GM23338 (cell line): ENCODE results near the gene CEP95. TPM values are rescaled to one million over a fixed set of nuclear protein-coding genes. Genes with fewer than 3 reads are reported as not detected.

Experiments used
- ATAC-seq: fragments of 200-7000 bp; cut with Tn5 transposase; 3 replicates; pipeline ENCODE4 v1.9.1; 2020
- DNase-seq: peaks from one replicate; pipeline ENCODE4 v3.0.0-alpha.2; 2015; ENCODE audit warnings: low spot score
- H2AFZ ChIP-seq: fragments of 200-600 bp; sonication (generic); 2 replicates; pipeline ENCODE4 v1.8.0; 2016; ENCODE audit warnings: antibody characterized with exemption, mild to moderate bottlenecking, moderate library complexity
- H3F3A ChIP-seq: fragments of 200-600 bp; sonication (generic); replicated peaks from 2 replicates; pipeline ENCODE4 v1.8.0; 2017; ENCODE audit warnings: antibody characterized with exemption, mixed run types, low read depth
- H3K27ac ChIP-seq: fragments of 200-600 bp; sonication (generic); 2 replicates; pipeline ENCODE4 v1.6.1; 2016; ENCODE audit warnings: low read depth
- H3K27me3 ChIP-seq: fragments of 200-600 bp; sonication (generic); 2 replicates; pipeline ENCODE4 v1.8.0; 2016; ENCODE audit warnings: mild to moderate bottlenecking, mixed run types, moderate library complexity; ENCODE audit not compliant: insufficient read depth
- H3K36me3 ChIP-seq: fragments of 200-600 bp; sonication (generic); 2 replicates; pipeline ENCODE4 v1.8.0; 2016; ENCODE audit warnings: mild to moderate bottlenecking; ENCODE audit not compliant: insufficient read depth
- H3K4me1 ChIP-seq: fragments of 200-600 bp; sonication (generic); 2 replicates; pipeline ENCODE4 v1.8.0; 2016; ENCODE audit warnings: mild to moderate bottlenecking, moderate library complexity; ENCODE audit not compliant: insufficient read depth
- H3K4me2 ChIP-seq: fragments of 200-600 bp; sonication (generic); 2 replicates; pipeline ENCODE4 v1.7.1; 2017; ENCODE audit warnings: mixed run types
- H3K4me3 ChIP-seq: fragments of 200-600 bp; sonication (generic); 2 replicates; pipeline ENCODE4 v1.6.1; 2016; ENCODE audit warnings: mixed run types
- H3K79me2 ChIP-seq: fragments of 200-600 bp; sonication (generic); replicated peaks from 2 replicates; pipeline ENCODE4 v1.8.0; 2017; ENCODE audit warnings: mild to moderate bottlenecking; ENCODE audit not compliant: insufficient read depth
- H3K9me2 ChIP-seq: fragments of 200-600 bp; sonication (generic); 2 replicates; pipeline ENCODE4 v1.8.0; 2017; ENCODE audit not compliant: insufficient read depth
- H4K20me1 ChIP-seq: fragments of 200-600 bp; sonication (generic); replicated peaks from 2 replicates; pipeline ENCODE4 v1.8.0; 2017; ENCODE audit warnings: mild to moderate bottlenecking; ENCODE audit not compliant: insufficient read depth
- H3K27ac Mint-ChIP-seq: 2 replicates; pipeline ENCODE4 v1.8.0; 2020; ENCODE audit warnings: inconsistent platforms, mild to moderate bottlenecking, moderate library complexity, mixed read lengths
- H3K27me3 Mint-ChIP-seq: 3 replicates; pipeline ENCODE4 v1.8.0; 2022; ENCODE audit warnings: low read depth, mild to moderate bottlenecking, moderate library complexity, mixed read lengths, inconsistent platforms; ENCODE audit not compliant: insufficient read depth, poor library complexity
- H3K36me3 Mint-ChIP-seq: 3 replicates; pipeline ENCODE4 v1.8.0; 2021; ENCODE audit warnings: low read depth, mild to moderate bottlenecking, inconsistent platforms, moderate library complexity, mixed read lengths
- H3K4me1 Mint-ChIP-seq: 3 replicates; pipeline ENCODE4 v1.8.0; 2020; ENCODE audit warnings: mild to moderate bottlenecking, inconsistent platforms, mixed read lengths
- H3K4me3 Mint-ChIP-seq: 3 replicates; pipeline ENCODE4 v1.8.0; 2021; ENCODE audit warnings: moderate library complexity, mild to moderate bottlenecking, inconsistent platforms, mixed read lengths
- H3K9me3 Mint-ChIP-seq: 3 replicates; pipeline ENCODE4 v1.8.0; 2020; ENCODE audit warnings: moderate library complexity, mild to moderate bottlenecking, inconsistent platforms, mixed read lengths
- CTCF ChIP-seq, 2 experiments: fragments of 200-600 bp in 1 of 2; sonication (generic) in 1 of 2; conservative IDR thresholded peaks; 2 replicates each; pipeline versions ENCODE4 v1.5.1 to v1.6.1; 2016 to 2017; ENCODE audit warnings: antibody characterized with exemption in 2 of 2, low read depth in 2 of 2, mild to moderate bottlenecking in 2 of 2, moderate library complexity in 1 of 2
- POLR2AphosphoS5 ChIP-seq: IDR thresholded peaks from 2 replicates; pipeline ENCODE4 v1.6.1; 2016; ENCODE audit warnings: antibody characterized with exemption, low read depth
- STAT1 ChIP-seq: IDR thresholded peaks from one replicate; pipeline ENCODE4 v1.6.1; 2016; ENCODE audit warnings: antibody characterized with exemption; ENCODE audit not compliant: unreplicated experiment
- ZNF462 ChIP-seq: fragments of 250-450 bp; sonication (Bioruptor Pico); IDR thresholded peaks from 2 replicates; pipeline ENCODE4 v1.5.0; 2020; ENCODE audit warnings: mild to moderate bottlenecking, moderate library complexity
- polyA plus RNA-seq: library from polyadenylated mRNA; unstranded; fragments of >200 nt; fragmentation: Nextera tagmentation; extraction: Ambion mirVana; gene quantifications from 2 replicates; pipeline ENCODE4 v1.2.1, GENCODE V29; 2016
- total RNA-seq: library from RNA; depleted of rRNA; stranded (reverse); fragments of >200 nt; shearing (Covaris generic); gene quantifications from 2 replicates; pipeline ENCODE4 v1.2.3, GENCODE V29; 2014

The CEP95 gene
- total and polyA plus RNA-seq, 2 experiments from 2014 or later: 41.1 to 45.4 TPM

GRCh38 chr17:64505340-64506200 is 1.2 kb upstream of the CEP95 start:
- peaks cover 56% of the 10 kb centered on the region for H3K36me3 ChIP-seq
- peak overlapping the region; percentile 91 for H3K4me2 ChIP-seq

More at GRCh38 chr17:64505340-64506200, 1.2 kb upstream of the CEP95 start:
- peaks cover 13% of the 10 kb centered on the region for H3K4me1 ChIP-seq
- ATAC-seq: peak; percentile 43
- DNase-seq: peak; percentile 84
- Mint-ChIP-seq H3K9me3 (peaks cover 4% of the 10 kb centered on the region; the same call in 1 of the 3 replicates), H3K36me3 (peaks cover 86% of the 10 kb centered on the region), H3K27ac (peak overlapping the region; percentile 100), H3K4me3 (peak overlapping the region; percentile 99), H3K27me3 (peaks cover 22% of the 10 kb centered on the region), H3K4me1 (peaks cover 56% of the 10 kb centered on the region)
- TF ChIP-seq ZNF462 (CRISPR knock-in tag) (no peak), STAT1 (no peak), POLR2AphosphoS5 (0 out of 2 replicates have a peak, but pooled peaks have one; percentile 53), CTCF (conservative IDR thresholded peaks at IDR 0.05; ENCODE audit: low read depth in 2 of 2) (no peak)
- H3K27me3 ChIP-seq: no peaks in the 10 kb centered on the region
- peaks cover 93% of the 10 kb centered on the region for H3K79me2 ChIP-seq
- H3F3A ChIP-seq: peaks cover 37% of the 10 kb centered on the region
- H3K4me3 ChIP-seq: peak overlapping the region; percentile 100
- peak overlapping the region; percentile 99 for H3K27ac ChIP-seq
- peaks cover 56% of the 10 kb centered on the region for H4K20me1 ChIP-seq
- no peak overlapping the region for H2AFZ ChIP-seq
- H3K9me2 ChIP-seq: no peaks in the 10 kb centered on the region
